Measurements from ENCODE around the gene MDK. TPM values are rescaled to one million over a fixed set of nuclear protein-coding genes. Genes with fewer than 3 reads are reported as not detected.

Gene MDK
- total RNA-seq, 1 experiment from 2014 or later, result 0.49 TPM

GRCh38 chr11:46362156-46363030 is 19.1 kb upstream of the MDK start:
- Mint-ChIP-seq H3K9me3 (ENCODE audit: unreplicated experiment) (no peaks in the 10 kb centered on the region), H3K27me3 (ENCODE audit: insufficient read depth, unreplicated experiment) (no peaks in the 10 kb centered on the region), H3K27ac (ENCODE audit: low read depth, unreplicated experiment) (peak overlapping the region; percentile 93), H3K4me1 (ENCODE audit: insufficient read depth, unreplicated experiment) (peaks cover 16% of the 10 kb centered on the region), H3K4me3 (ENCODE audit: unreplicated experiment) (no peak overlapping the region), H3K36me3 (ENCODE audit: insufficient read depth, unreplicated experiment) (no peaks in the 10 kb centered on the region)
- TF ChIP-seq, protein P1, sequence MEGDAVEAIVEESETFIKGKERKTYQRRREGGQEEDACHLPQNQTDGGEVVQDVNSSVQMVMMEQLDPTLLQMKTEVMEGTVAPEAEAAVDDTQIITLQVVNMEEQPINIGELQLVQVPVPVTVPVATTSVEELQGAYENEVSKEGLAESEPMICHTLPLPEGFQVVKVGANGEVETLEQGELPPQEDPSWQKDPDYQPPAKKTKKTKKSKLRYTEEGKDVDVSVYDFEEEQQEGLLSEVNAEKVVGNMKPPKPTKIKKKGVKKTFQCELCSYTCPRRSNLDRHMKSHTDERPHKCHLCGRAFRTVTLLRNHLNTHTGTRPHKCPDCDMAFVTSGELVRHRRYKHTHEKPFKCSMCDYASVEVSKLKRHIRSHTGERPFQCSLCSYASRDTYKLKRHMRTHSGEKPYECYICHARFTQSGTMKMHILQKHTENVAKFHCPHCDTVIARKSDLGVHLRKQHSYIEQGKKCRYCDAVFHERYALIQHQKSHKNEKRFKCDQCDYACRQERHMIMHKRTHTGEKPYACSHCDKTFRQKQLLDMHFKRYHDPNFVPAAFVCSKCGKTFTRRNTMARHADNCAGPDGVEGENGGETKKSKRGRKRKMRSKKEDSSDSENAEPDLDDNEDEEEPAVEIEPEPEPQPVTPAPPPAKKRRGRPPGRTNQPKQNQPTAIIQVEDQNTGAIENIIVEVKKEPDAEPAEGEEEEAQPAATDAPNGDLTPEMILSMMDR (IDR thresholded peaks at IDR 0.05; ENCODE audit: unreplicated experiment), result no peak
- POLR2A ChIA-PET, result no interaction called here
- intact Hi-C loops (cut with micrococcal nuclease), result no loop called here
- BruUV-seq (replicated peaks), result no TSS peak
- CTCF ChIA-PET, result interaction anchor here (0.6 to 3.1 kb wide), 5 partner anchors 11 to 1218 kb away, joined by 3 to 23 read pairs (median 3); no protein-coding TSS in a partner anchor
- DNase-seq (ENCODE audit: unreplicated experiment), result no peak

DNA sequence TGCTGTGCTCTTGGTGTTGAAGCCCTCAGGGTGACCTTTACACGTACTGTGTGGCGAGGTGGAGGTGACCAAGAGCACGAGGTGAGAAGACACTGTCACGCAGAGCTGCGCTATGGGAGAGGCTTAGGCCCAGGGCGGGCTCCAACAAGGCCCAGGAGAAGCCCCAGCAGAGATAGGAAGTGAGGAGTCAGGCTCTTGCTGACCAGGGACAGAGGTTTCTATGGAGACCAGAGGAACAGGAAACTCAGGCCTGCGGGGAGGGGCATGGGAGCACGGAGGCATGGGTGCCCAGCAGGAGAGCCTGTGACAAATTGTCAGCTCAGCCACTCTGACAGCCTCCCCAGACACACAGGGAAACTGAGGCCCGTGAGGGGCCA is 18.4 kb upstream of the MDK start:
- peak overlapping the region; percentile 93 for H3K27ac Mint-ChIP-seq (ENCODE audit: low read depth, unreplicated experiment)
- no peak for DNase-seq (ENCODE audit: unreplicated experiment)

DNA sequence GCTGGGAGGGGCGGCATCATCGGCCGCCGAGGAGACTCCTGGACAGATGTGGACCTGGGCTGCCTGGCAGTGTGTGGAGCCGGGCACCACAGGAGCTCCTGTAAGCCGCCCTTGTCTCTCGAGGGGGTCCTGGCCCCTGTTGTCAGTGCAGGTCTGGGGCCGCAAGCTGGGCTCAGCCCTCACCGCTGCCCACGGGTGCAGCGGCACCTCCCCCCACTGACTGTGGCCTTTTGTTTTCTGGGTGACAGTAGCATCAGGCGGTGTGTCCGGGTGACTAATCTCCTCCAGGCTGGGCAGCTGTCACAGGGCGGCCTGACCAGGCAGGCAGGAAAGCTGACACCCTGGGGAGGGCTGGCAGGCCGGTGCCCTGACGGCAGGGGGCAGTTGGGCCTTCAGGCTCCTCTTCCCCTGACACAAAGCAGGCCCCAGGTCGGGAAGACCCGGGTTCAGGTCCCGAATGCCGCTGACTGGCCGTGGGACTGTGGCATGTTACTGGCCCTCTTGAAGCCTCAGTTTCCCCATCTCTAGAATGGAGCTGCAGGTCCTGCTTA is 17.9 kb upstream of the MDK start:
- TF ChIP-seq, protein P1 (IDR thresholded peaks at IDR 0.05; ENCODE audit: unreplicated experiment), result no peak
- peak overlapping the region; percentile 93 for H3K27ac Mint-ChIP-seq (ENCODE audit: low read depth, unreplicated experiment)
- H3K4me1 Mint-ChIP-seq (ENCODE audit: insufficient read depth, unreplicated experiment), result peaks cover 10% of the 10 kb centered on the region
- peak; percentile 69 for DNase-seq (ENCODE audit: unreplicated experiment)
- intact Hi-C loops (cut with micrococcal nuclease), result no loop called here
- BruUV-seq (replicated peaks), result no TSS peak
- H3K4me3 Mint-ChIP-seq (ENCODE audit: unreplicated experiment), result no peak overlapping the region
- CTCF ChIA-PET, result interaction anchor here (0.5 to 1.9 kb wide), 4 partner anchors 8 to 295 kb away, joined by 3 to 6 read pairs (median 3); no protein-coding TSS in a partner anchor
- no peaks in the 10 kb centered on the region for H3K9me3 Mint-ChIP-seq (ENCODE audit: unreplicated experiment)
- POLR2A ChIA-PET, result interaction anchor here (0.5 kb wide), 1 partner anchor 149 kb away, joined by 3 read pairs; no protein-coding TSS in a partner anchor
- peaks cover 6% of the 10 kb centered on the region for H3K36me3 Mint-ChIP-seq (ENCODE audit: insufficient read depth, unreplicated experiment)
- H3K27me3 Mint-ChIP-seq (ENCODE audit: insufficient read depth, unreplicated experiment), result no peaks in the 10 kb centered on the region

More for the DNA sequence above, 18.4 kb upstream of the MDK start:
- Mint-ChIP-seq H3K9me3 (ENCODE audit: unreplicated experiment) (no peaks in the 10 kb centered on the region), H3K4me3 (ENCODE audit: unreplicated experiment) (no peak overlapping the region), H3K27me3 (ENCODE audit: insufficient read depth, unreplicated experiment) (no peaks in the 10 kb centered on the region), H3K4me1 (ENCODE audit: insufficient read depth, unreplicated experiment) (peaks cover 10% of the 10 kb centered on the region), H3K36me3 (ENCODE audit: insufficient read depth, unreplicated experiment) (peaks cover under 1% of the 10 kb centered on the region)
- BruUV-seq (replicated peaks), result no TSS peak
- TF ChIP-seq, protein P1 (IDR thresholded peaks at IDR 0.05; ENCODE audit: unreplicated experiment), result no peak
- ChIA-PET POLR2A (no interaction called here), CTCF (interaction anchor here (0.8 to 1.9 kb wide), 2 partner anchors 9 to 26 kb away, joined by 3 to 6 read pairs; no protein-coding TSS in a partner anchor)
- intact Hi-C loops (cut with micrococcal nuclease), result no loop called here

DNA sequence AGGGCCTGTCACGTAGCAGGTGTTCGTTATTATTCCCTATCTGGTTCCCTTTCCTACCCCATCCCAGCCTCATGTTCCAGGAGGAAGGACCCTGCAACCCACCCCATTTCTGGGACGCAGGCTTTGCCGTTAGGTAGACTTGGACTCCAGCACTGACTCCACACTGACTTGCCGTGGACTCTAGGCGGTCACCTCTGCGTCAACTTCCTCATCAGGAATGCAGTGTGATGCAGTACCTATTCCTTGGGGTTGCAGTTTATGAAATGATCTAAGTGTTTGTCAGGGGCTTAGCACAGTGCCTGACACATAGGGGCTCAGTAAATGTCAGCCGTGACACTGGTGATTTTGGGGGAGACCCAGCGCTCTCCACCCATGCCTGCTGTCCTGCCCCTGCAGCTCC is 17.4 kb upstream of the MDK start:
- Mint-ChIP-seq H3K36me3 (ENCODE audit: insufficient read depth, unreplicated experiment) (peaks cover 11% of the 10 kb centered on the region), H3K4me3 (ENCODE audit: unreplicated experiment) (no peak overlapping the region), H3K9me3 (ENCODE audit: unreplicated experiment) (no peaks in the 10 kb centered on the region), H3K4me1 (ENCODE audit: insufficient read depth, unreplicated experiment) (peaks cover 10% of the 10 kb centered on the region), H3K27ac (ENCODE audit: low read depth, unreplicated experiment) (no peak overlapping the region), H3K27me3 (ENCODE audit: insufficient read depth, unreplicated experiment) (no peaks in the 10 kb centered on the region)
- CTCF ChIA-PET, result interaction anchor here (0.5 to 1.9 kb wide), 3 partner anchors 13 to 294 kb away, joined by 3 to 6 read pairs (median 3); no protein-coding TSS in a partner anchor
- TF ChIP-seq, protein P1 (IDR thresholded peaks at IDR 0.05; ENCODE audit: unreplicated experiment), result no peak
- POLR2A ChIA-PET, result interaction anchor here (0.5 kb wide), 1 partner anchor 149 kb away, joined by 3 read pairs; no protein-coding TSS in a partner anchor
- intact Hi-C loops (cut with micrococcal nuclease), result no loop called here
- BruUV-seq (replicated peaks), result no TSS peak
- DNase-seq (ENCODE audit: unreplicated experiment), result no peak
